ENCODE measurements around the gene NR1H4.

DNA sequence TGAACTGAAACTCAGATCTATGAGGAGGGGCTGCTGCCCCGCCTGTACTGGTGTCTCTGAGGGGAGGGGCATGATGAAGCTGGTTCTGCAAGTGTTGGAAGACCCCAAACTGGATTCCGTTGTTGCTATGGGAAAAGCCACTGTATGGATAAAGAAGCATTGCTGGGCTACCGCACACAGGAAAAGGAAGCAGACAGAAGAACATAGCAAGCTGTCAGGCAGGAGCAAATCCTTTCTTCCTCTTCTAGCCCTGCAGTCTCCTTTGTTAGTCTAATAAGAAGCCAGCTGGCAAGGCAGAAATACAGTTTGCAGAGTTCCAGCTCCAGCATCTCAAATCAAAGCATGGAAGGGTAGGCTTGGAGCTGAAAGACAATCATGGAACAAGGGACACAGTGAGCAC is 26.3 kb upstream of the NR1H4 start:
- no peak for TF ChIP-seq ZNF33B (CRISPR knock-in tag; IDR thresholded peaks at IDR 0.05)
- TF ChIP-seq SMC3 (IDR thresholded peaks at IDR 0.05; ENCODE audit: low read length) = no peak
- no peak for TF ChIP-seq ZNF230 (CRISPR knock-in tag; IDR thresholded peaks at IDR 0.05)
- no peak for TF ChIP-seq MTA3 (CRISPR knock-in tag; IDR thresholded peaks at IDR 0.05)
- TF ChIP-seq, protein P1, sequence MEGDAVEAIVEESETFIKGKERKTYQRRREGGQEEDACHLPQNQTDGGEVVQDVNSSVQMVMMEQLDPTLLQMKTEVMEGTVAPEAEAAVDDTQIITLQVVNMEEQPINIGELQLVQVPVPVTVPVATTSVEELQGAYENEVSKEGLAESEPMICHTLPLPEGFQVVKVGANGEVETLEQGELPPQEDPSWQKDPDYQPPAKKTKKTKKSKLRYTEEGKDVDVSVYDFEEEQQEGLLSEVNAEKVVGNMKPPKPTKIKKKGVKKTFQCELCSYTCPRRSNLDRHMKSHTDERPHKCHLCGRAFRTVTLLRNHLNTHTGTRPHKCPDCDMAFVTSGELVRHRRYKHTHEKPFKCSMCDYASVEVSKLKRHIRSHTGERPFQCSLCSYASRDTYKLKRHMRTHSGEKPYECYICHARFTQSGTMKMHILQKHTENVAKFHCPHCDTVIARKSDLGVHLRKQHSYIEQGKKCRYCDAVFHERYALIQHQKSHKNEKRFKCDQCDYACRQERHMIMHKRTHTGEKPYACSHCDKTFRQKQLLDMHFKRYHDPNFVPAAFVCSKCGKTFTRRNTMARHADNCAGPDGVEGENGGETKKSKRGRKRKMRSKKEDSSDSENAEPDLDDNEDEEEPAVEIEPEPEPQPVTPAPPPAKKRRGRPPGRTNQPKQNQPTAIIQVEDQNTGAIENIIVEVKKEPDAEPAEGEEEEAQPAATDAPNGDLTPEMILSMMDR (CRISPR knock-in tag; IDR thresholded peaks at IDR 0.05) = no peak
- no peak for TF ChIP-seq GLI4 (CRISPR knock-in tag; IDR thresholded peaks at IDR 0.05; ENCODE audit: borderline replicate concordance)
- TF ChIP-seq IRF2 (CRISPR knock-in tag; IDR thresholded peaks at IDR 0.05) = no peak
- TF ChIP-seq FOXJ3 (CRISPR knock-in tag; IDR thresholded peaks at IDR 0.05; ENCODE audit: borderline replicate concordance) = no peak
- TF ChIP-seq, protein P2, sequence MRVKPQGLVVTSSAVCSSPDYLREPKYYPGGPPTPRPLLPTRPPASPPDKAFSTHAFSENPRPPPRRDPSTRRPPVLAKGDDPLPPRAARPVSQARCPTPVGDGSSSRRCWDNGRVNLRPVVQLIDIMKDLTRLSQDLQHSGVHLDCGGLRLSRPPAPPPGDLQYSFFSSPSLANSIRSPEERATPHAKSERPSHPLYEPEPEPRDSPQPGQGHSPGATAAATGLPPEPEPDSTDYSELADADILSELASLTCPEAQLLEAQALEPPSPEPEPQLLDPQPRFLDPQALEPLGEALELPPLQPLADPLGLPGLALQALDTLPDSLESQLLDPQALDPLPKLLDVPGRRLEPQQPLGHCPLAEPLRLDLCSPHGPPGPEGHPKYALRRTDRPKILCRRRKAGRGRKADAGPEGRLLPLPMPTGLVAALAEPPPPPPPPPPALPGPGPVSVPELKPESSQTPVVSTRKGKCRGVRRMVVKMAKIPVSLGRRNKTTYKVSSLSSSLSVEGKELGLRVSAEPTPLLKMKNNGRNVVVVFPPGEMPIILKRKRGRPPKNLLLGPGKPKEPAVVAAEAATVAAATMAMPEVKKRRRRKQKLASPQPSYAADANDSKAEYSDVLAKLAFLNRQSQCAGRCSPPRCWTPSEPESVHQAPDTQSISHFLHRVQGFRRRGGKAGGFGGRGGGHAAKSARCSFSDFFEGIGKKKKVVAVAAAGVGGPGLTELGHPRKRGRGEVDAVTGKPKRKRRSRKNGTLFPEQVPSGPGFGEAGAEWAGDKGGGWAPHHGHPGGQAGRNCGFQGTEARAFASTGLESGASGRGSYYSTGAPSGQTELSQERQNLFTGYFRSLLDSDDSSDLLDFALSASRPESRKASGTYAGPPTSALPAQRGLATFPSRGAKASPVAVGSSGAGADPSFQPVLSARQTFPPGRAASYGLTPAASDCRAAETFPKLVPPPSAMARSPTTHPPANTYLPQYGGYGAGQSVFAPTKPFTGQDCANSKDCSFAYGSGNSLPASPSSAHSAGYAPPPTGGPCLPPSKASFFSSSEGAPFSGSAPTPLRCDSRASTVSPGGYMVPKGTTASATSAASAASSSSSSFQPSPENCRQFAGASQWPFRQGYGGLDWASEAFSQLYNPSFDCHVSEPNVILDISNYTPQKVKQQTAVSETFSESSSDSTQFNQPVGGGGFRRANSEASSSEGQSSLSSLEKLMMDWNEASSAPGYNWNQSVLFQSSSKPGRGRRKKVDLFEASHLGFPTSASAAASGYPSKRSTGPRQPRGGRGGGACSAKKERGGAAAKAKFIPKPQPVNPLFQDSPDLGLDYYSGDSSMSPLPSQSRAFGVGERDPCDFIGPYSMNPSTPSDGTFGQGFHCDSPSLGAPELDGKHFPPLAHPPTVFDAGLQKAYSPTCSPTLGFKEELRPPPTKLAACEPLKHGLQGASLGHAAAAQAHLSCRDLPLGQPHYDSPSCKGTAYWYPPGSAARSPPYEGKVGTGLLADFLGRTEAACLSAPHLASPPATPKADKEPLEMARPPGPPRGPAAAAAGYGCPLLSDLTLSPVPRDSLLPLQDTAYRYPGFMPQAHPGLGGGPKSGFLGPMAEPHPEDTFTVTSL (CRISPR knock-in tag; IDR thresholded peaks at IDR 0.05; ENCODE audit: borderline replicate concordance) = no peak
- TF ChIP-seq RAD51 (IDR thresholded peaks at IDR 0.05; ENCODE audit: borderline replicate concordance) = no peak
- TF ChIP-seq EP300 (IDR thresholded peaks at IDR 0.05; ENCODE audit: low read depth in 2 of 2, low read length in 2 of 2) = no peak
- no peak for TF ChIP-seq EP300 (CRISPR knock-in tag; IDR thresholded peaks at IDR 0.05; ENCODE audit: borderline replicate concordance)
- no peak for TF ChIP-seq ZNF282 (IDR thresholded peaks at IDR 0.05; ENCODE audit: partially characterized antibody)
- no peak for TF ChIP-seq ZNF292 (CRISPR knock-in tag; IDR thresholded peaks at IDR 0.05; ENCODE audit: borderline replicate concordance, low read depth)
- no peak for TF ChIP-seq RFX5 (IDR thresholded peaks at IDR 0.05; ENCODE audit: low read depth, low read length)
